Midbrain (tissue), 1 donor: ENCODE measurements around the gene DIAPH2.
"Not testable (repeated sequence)": the region's sequence is repeated elsewhere in the genome, so short reads cannot be mapped to it uniquely, and the experiment has no call there.

Source experiments
- DNase-seq: peaks from one replicate; lab custom pipeline; 2025; lab: John Stamatoyannopoulos, UW

The DIAPH2 gene

GRCh38 chrX:96719161-96719875 lies 34.7 kb downstream of the DIAPH2 start:
- DNase-seq, result no peak

GRCh38 chrX:96721354-96721753 lies 36.7 kb downstream of the DIAPH2 start:
- DNase-seq, result no peak

GRCh38 chrX:96722781-96723180 lies 38.1 kb downstream of the DIAPH2 start:
- no peak for DNase-seq

- DNase-seq, result no peak
Measured at GRCh38 chrX:96729053-96729452, 44.4 kb downstream of the DIAPH2 start.

- DNase-seq, result no peak
Measured at GRCh38 chrX:96729868-96730643, 45.4 kb downstream of the DIAPH2 start.

- DNase-seq, result not testable (repeated sequence)
Measured at GRCh38 chrX:96731000-96731399, 46.4 kb downstream of the DIAPH2 start.

GRCh38 chrX:96743367-96744073 lies 58.9 kb downstream of the DIAPH2 start:
- DNase-seq, result no peak

- DNase-seq, result no peak
Measured at GRCh38 chrX:96752781-96753180, 68.1 kb downstream of the DIAPH2 start.

- no peak for DNase-seq
Measured at GRCh38 chrX:96753230-96753629, 68.6 kb downstream of the DIAPH2 start.

GRCh38 chrX:96756491-96756890 lies 71.8 kb downstream of the DIAPH2 start:
- DNase-seq, result no peak

- DNase-seq, result no peak
Measured at GRCh38 chrX:96761566-96761965, 76.9 kb downstream of the DIAPH2 start.

GRCh38 chrX:96763608-96764007 lies 79.0 kb downstream of the DIAPH2 start:
- DNase-seq, result no peak

GRCh38 chrX:96764864-96765263 lies 80.2 kb downstream of the DIAPH2 start:
- no peak for DNase-seq

- DNase-seq, result peak; percentile 3
Measured at GRCh38 chrX:96770315-96770714, 85.7 kb downstream of the DIAPH2 start.

GRCh38 chrX:96771486-96771885 lies 86.8 kb downstream of the DIAPH2 start:
- no peak for DNase-seq

GRCh38 chrX:96774116-96774515 lies 89.5 kb downstream of the DIAPH2 start:
- no peak for DNase-seq

- DNase-seq, result no peak
Measured at GRCh38 chrX:96776966-96777365, 92.3 kb downstream of the DIAPH2 start.

- DNase-seq, result no peak
Measured at GRCh38 chrX:96791559-96791958, 106.9 kb downstream of the DIAPH2 start.

- no peak for DNase-seq
Measured at GRCh38 chrX:96792047-96792446, 107.4 kb downstream of the DIAPH2 start.

- DNase-seq, result no peak
Measured at GRCh38 chrX:96798982-96799381, 114.3 kb downstream of the DIAPH2 start.

- DNase-seq, result no peak
Measured at GRCh38 chrX:96807318-96807717, 122.7 kb downstream of the DIAPH2 start.

- DNase-seq, result no peak
Measured at GRCh38 chrX:96820935-96821334, 136.3 kb downstream of the DIAPH2 start.

- no peak for DNase-seq
Measured at GRCh38 chrX:96824166-96824565, 139.5 kb downstream of the DIAPH2 start.
